ENCODE measurements around the gene FITM1.

The FITM1 gene

GRCh38 chr14:24093901-24094840 lies 36.3 kb upstream of the FITM1 start, which contains the start of gene PCK2 (continued):
- TF ChIP-seq REST (tag by site-specific recombination; IDR thresholded peaks at IDR 0.05) (peak; percentile 41; the same call in 1 of the 2 replicates), ZNF18 (tag by site-specific recombination; IDR thresholded peaks at IDR 0.05) (no peak), GLIS2 (tag by site-specific recombination; IDR thresholded peaks at IDR 0.05) (peak; percentile 93), SP7 (tag by site-specific recombination; IDR thresholded peaks at IDR 0.05) (peak; percentile 84), ZNF423 (tag by site-specific recombination; IDR thresholded peaks at IDR 0.05) (0 out of 2 replicates have a peak, but pooled peaks have one; percentile 27), REPIN1 (tag by site-specific recombination; IDR thresholded peaks at IDR 0.05; ENCODE audit: low read depth) (peak; percentile 49; the same call in 1 of the 2 replicates), ZSCAN30 (tag by site-specific recombination; IDR thresholded peaks at IDR 0.05) (peak; percentile 73), ZNF10 (tag by site-specific recombination; IDR thresholded peaks at IDR 0.05) (0 out of 2 replicates have a peak, but pooled peaks have one; percentile 8), ZFP69B (tag by site-specific recombination; IDR thresholded peaks at IDR 0.05) (peak; percentile 87), ZBTB1 (tag by site-specific recombination; IDR thresholded peaks at IDR 0.05) (0 out of 2 replicates have a peak, but pooled peaks have one; percentile 68), PRDM6 (tag by site-specific recombination; IDR thresholded peaks at IDR 0.05) (no peak), ZSCAN23 (tag by site-specific recombination; IDR thresholded peaks at IDR 0.05) (peak; percentile 73; the same call in 1 of the 2 replicates), ATF2 (tag by site-specific recombination; IDR thresholded peaks at IDR 0.05; ENCODE audit: low read depth) (no peak), ZXDB (tag by site-specific recombination; IDR thresholded peaks at IDR 0.05) (peak; percentile 78), SCRT1 (tag by site-specific recombination; IDR thresholded peaks at IDR 0.05; ENCODE audit: borderline replicate concordance) (no peak), ZNF654 (tag by site-specific recombination; IDR thresholded peaks at IDR 0.05; ENCODE audit: low read depth) (no peak), KLF17 (tag by site-specific recombination; IDR thresholded peaks at IDR 0.05) (peak; percentile 69; the same call in 1 of the 2 replicates), GLIS1 (tag by site-specific recombination; IDR thresholded peaks at IDR 0.05) (peak; percentile 82), ZNF211 (tag by site-specific recombination; IDR thresholded peaks at IDR 0.05; ENCODE audit: low read depth) (no peak), ZBTB20 (tag by site-specific recombination; IDR thresholded peaks at IDR 0.05) (peak; percentile 62), ZNF2 (tag by site-specific recombination; IDR thresholded peaks at IDR 0.05) (peak; percentile 77; the same call in 1 of the 2 replicates), ZNF707 (tag by site-specific recombination; IDR thresholded peaks at IDR 0.05) (no peak), ZBTB10 (tag by site-specific recombination; IDR thresholded peaks at IDR 0.05) (peak; percentile 86), ZNF692 (tag by site-specific recombination; IDR thresholded peaks at IDR 0.05) (peak; percentile 95), ZNF530 (tag by site-specific recombination; IDR thresholded peaks at IDR 0.05; ENCODE audit: low read depth) (no peak)

All from HEK293 (cell line).